ENCODE results near the gene NEDD4L.

The NEDD4L gene

GRCh38 chr18:58212274-58212673, 168.2 kb downstream of the NEDD4L start:
- DNase-seq (ENCODE audit: low read depth) = no peak

GRCh38 chr18:58213440-58213839, 169.4 kb downstream of the NEDD4L start:
- DNase-seq (ENCODE audit: low read depth) = no peak

GRCh38 chr18:58215011-58215410, 171.0 kb downstream of the NEDD4L start:
- no peak for DNase-seq (ENCODE audit: low read depth)

- no peak for DNase-seq (ENCODE audit: low read depth)
Measured at GRCh38 chr18:58216071-58216481, 172.1 kb downstream of the NEDD4L start.

- DNase-seq (ENCODE audit: low read depth) = no peak
Measured at GRCh38 chr18:58217052-58217451, 173.0 kb downstream of the NEDD4L start.

GRCh38 chr18:58218117-58218516, 174.1 kb downstream of the NEDD4L start:
- no peak for DNase-seq (ENCODE audit: low read depth)

- DNase-seq (ENCODE audit: low read depth) = no peak
Measured at GRCh38 chr18:58221060-58221725, 177.2 kb downstream of the NEDD4L start.

- DNase-seq (ENCODE audit: low read depth) = no peak
Measured at GRCh38 chr18:58222432-58223125, 178.6 kb downstream of the NEDD4L start.

GRCh38 chr18:58223717-58224424, 179.8 kb downstream of the NEDD4L start:
- no peak for DNase-seq (ENCODE audit: low read depth)

GRCh38 chr18:58224425-58224750, 180.4 kb downstream of the NEDD4L start:
- no peak for DNase-seq (ENCODE audit: low read depth)

- DNase-seq (ENCODE audit: low read depth) = no peak
Measured at GRCh38 chr18:58225101-58225500, 181.1 kb downstream of the NEDD4L start.

GRCh38 chr18:58226429-58226828, 182.4 kb downstream of the NEDD4L start:
- no peak for DNase-seq (ENCODE audit: low read depth)

GRCh38 chr18:58227361-58227930, 183.4 kb downstream of the NEDD4L start:
- no peak for DNase-seq (ENCODE audit: low read depth)

GRCh38 chr18:58228176-58228575, 184.2 kb downstream of the NEDD4L start:
- DNase-seq (ENCODE audit: low read depth) = no peak

- no peak for DNase-seq (ENCODE audit: low read depth)
Measured at GRCh38 chr18:58228762-58229161, 184.7 kb downstream of the NEDD4L start.

- no peak for DNase-seq (ENCODE audit: low read depth)
Measured at GRCh38 chr18:58229162-58229561, 185.1 kb downstream of the NEDD4L start.

- DNase-seq (ENCODE audit: low read depth) = no peak
Measured at GRCh38 chr18:58230438-58231179, 186.6 kb downstream of the NEDD4L start.

- DNase-seq (ENCODE audit: low read depth) = no peak
Measured at GRCh38 chr18:58231930-58232329, 187.9 kb downstream of the NEDD4L start.

GRCh38 chr18:58232668-58233067, 188.6 kb downstream of the NEDD4L start:
- no peak for DNase-seq (ENCODE audit: low read depth)

GRCh38 chr18:58234359-58234741, 190.3 kb downstream of the NEDD4L start:
- no peak for DNase-seq (ENCODE audit: low read depth)

GRCh38 chr18:58235001-58235436, 191.0 kb downstream of the NEDD4L start:
- DNase-seq (ENCODE audit: low read depth) = no peak

GRCh38 chr18:58239879-58240278, 195.9 kb downstream of the NEDD4L start:
- no peak for DNase-seq (ENCODE audit: low read depth)
